NCI-H2081 treated with DMSO at 0.1 percent for 48 hours (cell line): ENCODE data around the gene SULT1A2.
"Not testable (repeated sequence)": the region's sequence is repeated elsewhere in the genome, so short reads cannot be mapped to it uniquely, and the experiment has no call there.

Source experiments
- DNase-seq: peaks from one replicate; lab custom pipeline; 2025; lab: John Stamatoyannopoulos, UW

The SULT1A2 gene

DNA sequence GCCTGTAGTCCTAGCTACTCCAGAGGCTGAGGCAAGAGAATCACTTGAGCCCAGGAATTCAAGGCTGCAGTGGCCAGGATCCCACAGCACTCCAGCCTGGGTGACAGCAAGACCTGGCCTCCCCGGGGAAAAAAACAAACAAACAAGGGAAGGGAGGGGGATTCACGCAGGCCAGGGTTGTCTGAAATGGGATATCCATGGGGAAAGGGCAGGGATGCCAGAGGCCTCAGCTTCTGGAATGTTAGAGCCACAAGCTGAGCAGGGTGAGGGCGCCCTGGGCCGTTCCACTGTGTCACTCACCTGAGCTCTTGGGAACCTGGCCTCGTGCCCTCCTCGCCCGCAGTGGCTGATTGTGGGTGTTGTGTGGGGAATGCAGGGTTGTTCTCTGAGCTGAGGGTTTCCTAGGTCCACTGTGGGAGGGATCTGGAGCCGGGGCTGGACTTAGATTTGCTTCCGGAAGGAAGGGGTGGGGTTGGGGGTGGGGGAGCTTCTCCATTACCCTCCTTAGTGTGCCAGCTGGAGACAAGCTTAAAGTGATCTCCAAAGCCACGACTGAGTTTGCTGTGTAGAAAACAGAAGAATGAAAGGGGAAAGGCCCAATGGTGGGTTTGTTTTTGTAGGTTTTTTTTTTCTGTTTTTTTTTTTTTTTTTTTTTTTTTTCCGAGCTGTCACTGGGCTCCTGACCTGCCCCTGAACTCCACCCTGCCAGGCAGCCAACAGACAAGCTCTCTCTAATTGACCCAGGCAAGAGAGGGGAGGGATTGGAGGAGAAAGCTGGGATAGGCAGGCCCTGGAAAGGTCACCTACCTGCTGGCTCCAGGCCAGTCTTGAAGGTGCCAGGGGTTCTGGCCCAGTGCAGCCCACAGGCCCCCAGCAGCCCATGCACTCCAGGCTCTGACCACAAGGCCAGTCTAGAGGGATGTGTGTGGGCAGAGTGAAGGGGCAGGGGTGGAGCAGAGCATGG lies 13.1 kb upstream of the SULT1A2 start, which contains the start of gene SULT1A1:
TSS of gene SULT1A1 (minus strand) at position 414 of the 964 bp plus-strand sequence. CDS start 1,189 bp downstream, outside the sequence.
- DNase-seq, result no peak

DNA sequence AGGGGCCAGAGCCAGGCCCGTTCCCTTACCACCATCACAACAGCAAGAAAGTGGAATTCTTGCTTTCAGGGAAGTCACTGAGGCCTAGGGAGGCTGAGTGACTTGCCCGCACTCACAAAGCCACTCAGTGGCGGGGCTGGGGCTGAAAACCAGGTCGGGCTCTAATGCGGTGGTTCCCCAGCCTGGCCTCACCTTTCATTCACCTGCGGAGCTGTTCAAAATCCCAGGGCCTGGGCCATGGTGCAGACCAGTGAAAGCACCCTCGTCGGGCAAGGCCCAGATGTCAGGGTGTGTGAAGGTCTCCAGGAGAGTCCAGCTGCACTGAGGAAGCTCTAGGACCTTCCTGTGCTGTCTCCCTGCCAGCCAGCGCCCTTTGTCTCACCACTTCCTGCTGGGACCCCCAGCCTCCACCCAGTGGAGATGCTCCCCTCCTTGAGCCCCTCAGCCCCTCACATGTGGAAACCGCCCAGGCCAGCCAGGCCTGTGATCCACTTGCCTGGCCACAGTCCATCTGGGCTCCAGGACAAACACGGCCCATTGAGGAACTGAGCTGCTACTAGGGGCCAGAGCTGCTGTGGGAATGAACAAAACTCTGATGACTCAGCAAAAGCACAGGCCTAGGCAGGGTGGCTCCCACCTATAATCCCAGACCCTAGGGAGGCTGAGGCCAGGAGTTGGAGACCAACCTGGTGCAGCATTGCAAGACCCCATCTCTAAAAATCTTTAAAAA lies 12.2 kb upstream of the SULT1A2 start:
- not testable (repeated sequence) for DNase-seq

DNA sequence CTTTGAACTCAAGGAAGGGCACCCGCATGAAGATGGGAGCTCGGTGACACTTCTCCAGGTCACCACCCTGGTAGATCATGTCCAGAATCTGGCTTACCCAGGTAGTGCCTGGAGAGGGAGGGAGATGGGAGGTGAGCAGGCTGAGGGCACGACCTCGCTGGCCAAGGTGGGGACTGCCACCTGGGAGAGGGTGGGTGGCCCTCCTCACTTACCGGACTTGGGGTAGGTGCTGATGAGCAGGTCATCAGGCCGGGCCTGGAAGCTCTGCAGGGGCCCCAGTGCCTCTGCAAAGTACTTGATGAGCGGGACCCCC lies 11.6 kb upstream of the SULT1A2 start:
- not testable (repeated sequence) for DNase-seq

DNA sequence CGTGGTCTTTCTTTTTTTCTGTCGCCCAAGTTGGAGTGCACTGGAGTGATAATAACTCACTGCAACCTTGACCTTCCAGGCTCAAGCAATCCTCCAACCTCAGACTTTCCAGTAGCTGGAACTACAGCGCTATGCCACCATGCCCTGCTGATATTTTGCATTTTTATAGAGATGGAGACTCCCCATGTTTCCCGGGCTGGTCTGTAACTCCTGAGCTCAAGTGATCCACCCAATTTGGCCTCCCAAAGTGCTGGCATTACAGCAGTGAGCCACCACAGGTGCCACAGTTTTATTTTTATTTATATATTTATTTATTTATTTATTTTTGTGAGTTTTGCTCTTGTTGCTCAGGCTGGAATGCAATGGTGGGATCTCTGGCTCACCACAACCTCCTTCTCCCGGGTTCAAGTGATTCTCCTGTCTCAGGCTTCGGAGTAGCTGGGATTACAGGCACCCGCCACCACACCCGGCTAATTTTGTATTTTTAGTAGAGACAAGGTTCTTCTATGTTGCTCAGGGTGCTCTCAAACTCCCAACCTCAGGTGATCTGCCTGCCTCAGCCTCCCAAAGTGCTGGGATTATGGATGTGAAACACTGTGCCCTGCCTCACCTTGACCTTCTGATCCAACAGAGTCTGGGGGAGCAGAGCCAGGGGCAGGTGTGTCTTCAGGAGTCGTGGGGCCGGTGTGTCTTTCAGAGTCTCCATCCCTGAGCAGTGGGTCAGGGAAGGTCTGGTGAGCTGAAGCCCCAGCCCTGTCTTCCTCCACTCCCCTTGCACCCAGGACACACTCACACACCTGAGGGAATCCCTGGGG lies 11.0 kb upstream of the SULT1A2 start:
- DNase-seq, result not testable (repeated sequence)

DNA sequence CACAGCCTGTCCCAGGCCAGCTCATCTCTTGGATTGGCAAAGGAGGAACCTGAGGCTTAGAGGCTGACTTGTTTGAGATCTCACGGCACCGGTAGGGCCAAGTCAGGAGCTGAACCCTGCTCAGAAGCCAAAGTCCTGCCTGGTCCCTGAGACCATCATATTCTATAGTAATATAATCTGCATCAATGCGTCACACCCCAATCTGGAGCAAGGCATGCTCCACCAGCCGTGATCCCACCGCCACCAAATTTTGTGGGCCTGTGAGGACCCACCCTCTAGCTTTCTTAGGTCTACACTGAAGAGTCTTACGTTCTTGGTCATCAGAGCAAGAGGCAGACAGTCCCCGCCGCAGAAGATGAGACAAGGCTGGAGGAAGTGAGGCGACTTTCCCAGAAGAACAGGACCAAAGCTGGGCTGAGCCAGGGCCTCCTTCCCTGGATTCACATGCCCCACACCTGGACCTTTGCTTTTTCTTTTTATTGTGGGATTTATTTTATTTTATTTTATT lies 10.3 kb upstream of the SULT1A2 start:
- no peak for DNase-seq

DNA sequence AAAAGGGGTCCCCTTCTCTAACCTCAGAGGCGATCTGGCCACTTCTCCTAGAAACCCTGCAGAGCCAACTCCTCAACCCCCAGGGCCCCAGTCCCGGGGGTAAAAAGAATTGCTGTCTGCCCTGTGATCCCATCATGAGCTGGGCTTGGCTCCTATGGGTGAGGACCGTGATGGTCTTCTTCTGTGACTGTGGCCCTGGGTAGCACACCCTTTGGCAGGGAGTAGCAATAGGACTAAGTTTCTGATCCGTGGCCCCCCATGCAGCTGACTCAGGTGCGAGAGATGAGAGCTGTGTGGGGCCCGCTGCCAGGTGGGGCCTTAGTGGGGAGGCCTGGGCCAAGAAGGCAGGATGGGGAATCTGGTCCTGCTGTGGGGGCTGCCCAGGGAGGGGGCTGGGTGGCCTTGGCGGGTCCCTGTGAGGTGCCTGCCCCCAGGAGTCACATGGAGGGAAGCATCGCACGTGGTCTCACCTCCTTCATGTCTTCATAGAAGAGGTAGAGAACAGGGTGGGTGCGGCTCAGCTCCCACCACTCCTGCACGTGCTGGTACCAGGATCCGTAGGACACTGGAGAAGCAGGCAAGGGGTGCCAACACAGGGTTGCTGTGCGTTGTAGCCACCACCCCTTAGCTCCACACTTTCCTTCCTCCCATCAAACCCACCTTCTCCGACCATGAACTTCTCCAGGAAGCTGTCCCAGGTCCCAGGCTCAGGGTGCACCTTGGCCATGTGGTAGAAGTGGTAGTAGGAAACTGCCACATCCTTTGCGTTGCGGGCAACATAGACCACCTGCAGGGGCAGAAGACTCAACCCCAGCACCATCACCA lies 9.7 kb upstream of the SULT1A2 start:
- DNase-seq, result no peak

DNA sequence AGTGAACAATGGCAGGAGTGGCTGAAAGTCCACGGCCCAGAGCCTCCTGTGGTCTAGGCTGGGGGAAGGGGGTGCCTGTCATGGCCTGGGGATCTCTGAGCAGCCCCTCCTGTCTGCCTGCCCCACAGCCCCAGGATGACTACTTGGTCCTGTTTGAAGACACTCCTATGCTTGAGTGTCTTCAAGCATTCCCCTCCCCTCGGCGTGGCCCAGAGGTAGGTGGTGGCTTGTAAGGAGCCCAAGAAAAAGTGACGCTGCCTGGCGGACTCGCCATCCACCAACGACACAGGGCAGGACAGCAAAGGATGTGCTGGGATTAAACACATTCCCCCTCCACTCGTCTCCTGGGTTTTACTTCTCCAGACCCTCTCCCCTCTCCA lies 7.3 kb upstream of the SULT1A2 start:
- no peak for DNase-seq

DNA sequence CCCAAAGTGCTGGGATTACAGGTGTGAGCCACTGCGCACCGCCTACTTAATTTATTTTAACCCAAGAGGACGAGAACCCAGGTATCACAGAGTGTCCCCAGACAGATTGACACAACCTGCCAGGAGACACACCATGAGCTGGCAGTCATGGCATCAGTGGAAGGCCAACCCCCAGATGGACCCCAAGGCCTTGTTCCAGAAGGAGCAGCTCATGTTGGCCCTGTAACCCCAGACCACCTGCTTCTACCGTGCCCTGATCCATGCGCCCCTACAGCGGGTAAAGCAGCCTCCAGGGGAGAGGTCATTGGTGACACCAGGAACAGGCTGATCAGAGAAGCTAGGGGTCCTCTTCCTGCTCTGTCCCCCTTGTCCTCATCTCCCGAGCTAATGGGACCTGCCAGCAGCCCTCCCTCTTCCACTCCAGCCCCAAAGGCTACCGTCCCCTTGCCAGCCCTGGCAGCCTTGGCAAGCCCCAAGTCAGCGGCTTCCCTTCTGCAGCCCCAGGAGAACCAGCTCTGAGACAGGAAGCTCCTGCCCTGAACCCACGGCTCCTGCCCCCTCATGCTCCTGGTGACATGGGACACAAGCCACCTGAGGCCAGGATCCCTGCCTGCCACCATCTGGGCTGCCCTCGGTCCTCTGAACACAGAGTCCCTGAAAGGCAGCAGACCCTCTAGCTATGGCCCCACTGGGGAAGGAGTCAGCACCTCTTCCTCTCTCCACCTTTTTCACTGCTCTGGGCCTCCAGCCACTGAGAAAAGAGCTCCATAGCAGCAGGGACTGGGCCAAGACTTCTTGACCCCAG lies 6.7 kb upstream of the SULT1A2 start:
- DNase-seq, result no peak

DNA sequence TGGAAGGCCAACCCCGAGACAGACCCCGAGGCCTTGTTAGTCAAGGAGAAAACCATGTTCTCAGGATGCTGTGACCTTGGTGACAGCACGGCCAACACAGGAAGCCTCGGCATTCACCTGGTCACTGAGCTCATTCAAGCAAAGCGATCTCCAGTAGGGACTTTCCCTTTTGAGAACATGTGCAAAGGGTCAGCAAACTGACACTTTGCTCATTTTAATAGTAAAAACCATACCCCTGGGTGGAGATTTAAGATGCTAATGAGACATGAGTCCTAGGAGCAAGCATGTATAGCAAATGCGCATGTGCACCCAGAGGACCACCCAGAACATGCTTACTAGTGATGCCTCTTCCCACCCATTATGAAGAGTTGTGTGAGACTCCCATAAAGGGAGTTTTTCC lies 5.7 kb upstream of the SULT1A2 start:
- DNase-seq, result no peak

DNA sequence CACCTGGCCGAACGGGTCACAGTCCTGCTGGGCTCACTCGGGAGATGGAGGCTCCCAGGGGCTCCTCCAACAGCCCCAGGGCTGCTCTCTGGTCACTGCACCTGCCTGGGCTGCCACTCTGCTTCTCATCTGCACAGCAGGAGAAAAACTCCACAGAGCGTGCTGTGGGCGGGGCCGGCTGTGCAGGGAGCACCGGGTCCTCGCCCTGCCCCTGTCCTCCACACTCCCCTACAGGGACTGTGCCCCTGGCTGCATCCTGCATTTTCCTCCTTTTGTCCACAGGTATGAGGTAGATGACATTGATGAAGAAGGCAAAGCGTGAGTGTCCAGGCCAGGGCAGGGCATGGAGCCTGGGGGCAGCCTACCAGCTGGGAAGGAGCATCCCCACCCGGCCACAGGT lies 5.2 kb upstream of the SULT1A2 start:
- not testable (repeated sequence) for DNase-seq

DNA sequence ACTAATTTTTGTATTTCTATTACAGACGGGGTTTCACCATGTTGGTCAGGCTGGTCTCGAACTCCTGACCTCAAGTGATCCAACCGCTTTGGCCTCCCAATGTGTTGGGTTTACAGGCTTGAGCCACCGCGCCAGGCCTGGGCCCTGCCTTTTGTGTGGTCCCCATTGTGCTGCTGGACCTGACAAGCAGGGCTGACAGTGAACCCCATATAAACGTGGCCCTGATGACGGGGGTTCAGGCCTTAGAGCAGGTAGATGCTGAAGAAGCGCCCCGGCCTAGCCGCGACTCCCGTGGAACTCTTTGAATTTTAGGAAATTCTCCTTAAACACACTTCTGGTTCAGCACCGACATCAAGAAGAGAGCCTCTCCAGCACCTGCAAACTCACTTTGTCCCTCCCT lies 4.7 kb upstream of the SULT1A2 start:
- DNase-seq, result not testable (repeated sequence)

DNA sequence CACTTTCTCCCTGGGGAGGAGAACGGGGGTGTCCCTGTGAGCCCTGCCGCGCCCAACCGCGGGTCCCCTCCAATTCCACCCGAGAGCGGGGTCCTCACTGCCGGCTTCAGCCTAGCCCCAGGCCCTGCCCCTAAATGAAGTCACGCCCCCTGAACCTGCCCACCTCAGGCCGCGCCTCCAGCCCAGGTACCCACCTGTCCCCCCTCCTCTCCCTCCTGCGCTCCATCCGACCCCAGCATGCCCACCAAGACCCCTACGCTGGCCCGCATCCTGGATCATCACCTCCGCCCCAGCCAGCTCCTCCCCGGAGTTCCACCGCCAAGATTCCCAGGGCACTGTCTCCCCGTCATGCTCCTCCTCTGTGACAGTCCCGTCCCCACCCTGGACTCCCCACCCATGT lies 4.1 kb upstream of the SULT1A2 start:
- not testable (repeated sequence) for DNase-seq

DNA sequence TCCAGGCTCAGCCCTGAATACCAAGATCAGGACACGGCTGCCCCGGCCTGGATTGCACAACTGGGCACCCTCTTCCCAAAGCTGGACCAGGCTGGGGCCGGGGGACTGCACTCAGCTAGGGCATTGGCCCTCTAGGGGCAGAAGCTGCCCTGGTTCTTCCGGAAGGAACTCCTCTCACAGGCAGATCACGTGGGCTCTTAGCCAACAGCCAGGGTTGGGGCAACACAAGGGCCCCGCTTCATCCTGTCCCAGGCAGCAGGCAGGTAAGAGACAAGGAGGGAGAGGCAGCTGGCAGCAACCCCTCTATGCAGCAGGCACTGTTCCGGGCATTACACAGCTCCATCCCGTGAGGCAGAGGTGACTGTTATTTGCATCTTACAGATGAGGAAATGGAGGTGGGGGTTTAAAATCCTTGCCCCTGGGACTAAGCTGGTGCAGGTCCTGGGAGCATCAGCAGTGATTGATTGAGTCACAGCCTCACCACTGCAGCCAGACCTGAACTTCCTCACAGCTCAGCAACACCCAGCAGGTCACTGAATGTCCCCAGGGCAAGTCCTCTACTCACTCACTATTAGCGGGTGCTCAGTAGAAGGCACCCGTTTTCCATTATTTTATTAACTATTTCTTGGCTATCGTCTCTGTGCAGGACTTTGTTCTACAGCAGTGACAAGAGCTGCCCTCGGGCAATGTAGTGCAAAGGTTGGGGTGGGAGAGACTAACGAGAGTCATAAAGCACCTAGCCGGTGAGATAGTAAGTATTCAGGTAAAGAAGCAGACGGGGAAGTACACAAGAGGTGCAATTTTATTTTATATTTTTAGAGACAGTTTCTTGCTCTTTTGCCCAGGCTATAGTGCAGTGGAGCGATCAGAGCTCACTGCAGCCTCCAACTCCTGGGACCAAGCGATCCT lies 2.8 kb upstream of the SULT1A2 start:
- DNase-seq, result not testable (repeated sequence)

DNA sequence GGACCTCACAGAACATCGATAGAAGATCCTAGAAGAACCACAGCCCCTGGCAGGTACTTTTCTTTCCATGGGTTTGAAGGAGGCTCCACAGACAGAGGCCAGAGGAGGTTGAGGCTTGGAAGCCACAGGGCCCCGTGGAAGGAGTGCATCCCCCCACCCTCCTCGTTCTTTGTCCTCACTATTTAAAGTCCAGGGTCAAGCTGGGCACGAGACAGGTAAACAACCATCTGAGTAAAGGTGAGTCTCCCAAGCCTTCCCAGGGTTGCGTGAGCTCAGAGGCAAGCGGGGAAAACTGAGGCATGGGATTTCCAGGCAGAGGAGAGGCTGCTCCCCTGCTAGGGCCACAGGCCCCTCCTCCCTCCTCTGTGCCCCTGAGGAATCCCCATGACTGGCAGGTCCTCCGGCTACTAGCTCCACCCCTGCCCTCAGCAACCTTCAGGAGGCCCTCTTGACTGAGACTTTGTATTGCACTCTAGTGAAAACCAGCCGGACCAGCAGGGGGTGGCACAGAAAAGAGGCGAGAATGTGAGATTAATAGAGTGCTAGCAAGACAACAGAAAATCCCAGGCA lies 927 bp upstream of the SULT1A2 start:
- DNase-seq, result no peak

DNA sequence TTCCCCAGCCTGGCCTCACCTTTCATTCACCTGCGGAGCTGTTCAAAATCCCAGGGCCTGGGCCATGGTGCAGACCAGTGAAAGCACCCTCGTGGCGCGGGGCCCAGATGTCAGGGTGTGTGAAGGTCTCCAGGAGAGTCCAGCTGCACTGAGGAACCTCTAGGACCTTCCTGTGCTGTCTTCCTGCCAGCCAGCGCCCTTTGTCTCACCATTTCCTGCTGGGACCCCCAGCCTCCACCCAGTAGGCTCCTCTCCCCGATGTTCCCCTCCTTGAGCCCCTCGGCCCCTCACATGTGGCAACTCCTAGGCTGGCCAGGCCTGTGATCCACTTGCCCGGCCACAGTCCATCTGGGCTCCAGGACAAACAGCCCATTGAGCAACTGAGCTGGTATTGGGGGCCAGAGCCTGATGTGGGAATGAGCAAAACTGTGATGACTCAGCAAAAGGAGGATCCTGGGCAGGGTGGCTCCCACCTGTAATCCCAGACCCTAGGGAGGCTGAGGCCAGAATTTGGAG lies 677 bp downstream of the SULT1A2 start:
- DNase-seq, result no peak

DNA sequence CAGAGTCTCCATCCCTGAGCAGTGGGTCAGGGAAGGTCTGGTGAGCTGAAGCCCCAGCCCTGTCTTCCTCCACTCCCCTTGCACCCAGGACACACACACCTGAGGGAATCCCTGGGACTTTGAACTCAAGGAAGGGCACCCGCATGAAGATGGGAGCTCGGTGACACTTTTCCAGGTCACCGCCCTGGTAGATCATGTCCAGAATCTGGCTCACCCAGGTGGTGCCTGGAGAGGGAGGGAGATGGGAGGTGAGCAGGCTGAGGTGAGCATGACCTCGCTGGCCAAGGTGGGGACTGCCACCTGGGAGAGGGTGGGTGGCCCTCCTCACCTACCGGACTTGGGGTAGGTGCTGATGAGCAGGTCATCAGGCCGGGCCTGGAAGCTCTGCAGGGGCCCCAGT lies 1.4 kb downstream of the SULT1A2 start:
- DNase-seq, result not testable (repeated sequence)

DNA sequence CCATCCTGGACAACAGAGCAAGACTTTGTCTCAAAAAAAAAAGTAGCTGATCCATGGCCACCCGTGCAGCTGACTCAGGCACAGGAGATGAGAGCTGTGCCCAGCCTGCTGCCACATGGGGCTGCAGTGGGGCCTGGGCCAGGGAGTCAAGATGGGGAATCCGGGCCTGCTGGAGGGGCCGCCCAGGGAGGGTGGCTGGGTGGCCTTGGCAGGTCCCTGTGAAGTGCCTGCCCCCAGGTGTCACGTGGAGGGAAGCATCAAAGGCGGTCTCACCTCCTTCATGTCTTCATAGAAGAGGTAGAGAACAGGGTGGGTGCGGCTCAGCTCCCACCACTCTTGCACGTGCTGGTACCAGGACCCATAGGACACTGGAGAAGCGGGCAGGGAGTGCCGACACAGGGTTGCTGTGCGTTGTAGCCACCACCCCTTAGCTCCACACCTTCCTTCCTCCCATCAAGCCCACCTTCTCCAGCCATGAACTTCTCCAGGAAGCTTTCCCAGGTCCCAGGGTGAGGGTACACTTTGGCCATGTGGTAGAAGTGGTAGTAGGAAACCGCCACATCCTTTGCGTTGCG lies 3.8 kb downstream of the SULT1A2 start:
- no peak for DNase-seq

DNA sequence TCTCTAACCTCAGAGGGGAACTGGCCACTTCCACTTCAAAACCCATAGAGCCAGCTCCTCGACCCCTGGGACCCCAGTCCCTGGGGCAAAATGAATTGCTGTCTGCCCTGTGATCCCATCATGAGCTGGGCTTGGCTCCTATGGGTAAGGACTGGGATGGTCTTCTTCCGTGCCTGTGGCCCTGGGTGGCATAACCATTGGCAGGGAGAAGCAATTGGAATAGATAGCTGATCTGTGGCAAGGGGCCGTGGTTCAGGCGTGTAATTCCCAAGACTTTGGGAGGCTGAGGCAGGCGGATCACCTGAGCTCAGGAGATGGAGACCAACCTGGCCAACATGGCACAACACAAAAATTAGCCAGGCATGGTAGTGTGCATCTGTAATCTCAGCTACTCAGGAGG lies 4.3 kb downstream of the SULT1A2 start:
- DNase-seq, result no peak
